HepG2 (cell line): ENCODE data around the gene EGR1. TPM values are rescaled to one million over a fixed set of nuclear protein-coding genes. Genes with fewer than 3 reads are reported as not detected.

Experiments
- RBM39 ChIP-seq: fragments of 200-400 bp; formaldehyde crosslinking; IDR thresholded peaks from one replicate; pipeline ENCODE4 v1.6.1; 2018; ENCODE audit warnings: antibody characterized with exemption, mild to moderate bottlenecking, low read depth, low read length; ENCODE audit not compliant: poor library complexity, severe bottlenecking
- ZNF891 ChIP-seq: sonication (generic); formaldehyde crosslinking; IDR thresholded peaks from 2 replicates; pipeline ENCODE4 v1.5.0; 2020; ENCODE audit warnings: mild to moderate bottlenecking, missing genetic modification reagents
- polyA plus RNA-seq, 8 experiments: library from polyadenylated mRNA; depleted of rRNA in 3 of 8; stranded (reverse) in 7 of 8; unstranded in 1 of 8; fragments of >200 nt; fragmentation: Illumina TruSeq in 4 of 8; extraction: Trizol in 4 of 8; gene quantifications; 2 replicates each; pipeline versions ENCODE4 v1.2.1 to v1.2.3, GENCODE V29; 2011 to 2016; ENCODE audit warnings: low read depth in 4 of 8, missing spikeins in 1 of 8, mixed read lengths in 1 of 8; ENCODE audit not compliant: insufficient read depth in 1 of 8
- total RNA-seq, 5 experiments: library from RNA; depleted of rRNA; stranded (reverse); fragments of >200 nt; fragmentation: Illumina TruSeq; extraction: Trizol; gene quantifications; 2 replicates each; pipeline ENCODE4 v1.2.3, GENCODE V29; 2016; ENCODE audit warnings: low read depth in 1 of 5
- TF ChIP-seq, protein P1 (sequence below): sonication (generic); formaldehyde crosslinking; IDR thresholded peaks from 2 replicates; pipeline ENCODE4 v1.4.0; 2020; ENCODE audit warnings: missing genetic modification reagents
- TF ChIP-seq, protein P2 (sequence below): sonication (generic); formaldehyde crosslinking; conservative IDR thresholded peaks from 2 replicates; pipeline ENCODE4 v1.4.0; 2020; ENCODE audit warnings: mild to moderate bottlenecking, missing genetic modification reagents, moderate library complexity
- TF ChIP-seq, protein P3 (sequence below), 2 experiments: sonication (generic) in 1 of 2; formaldehyde crosslinking in 1 of 2; IDR thresholded peaks; 2 replicates each; pipeline versions ENCODE4 v1.4.0 to v1.6.1; 2016 to 2020; ENCODE audit warnings: borderline replicate concordance in 1 of 2, low read depth in 1 of 2, mild to moderate bottlenecking in 1 of 2, missing genetic modification reagents in 1 of 2
- TF ChIP-seq, protein P4 (sequence below): sonication (generic); formaldehyde crosslinking; IDR thresholded peaks from one replicate; pipeline ENCODE4 v1.5.1; 2020; ENCODE audit warnings: mild to moderate bottlenecking, missing genetic modification reagents; ENCODE audit errors: not compliant biosample characterization

Gene EGR1
- total and polyA plus RNA-seq, 2 of the 13 experiments (the other 11 are each of a cell fraction or from before 2014, with no cell fraction given): 4.1 to 4.5 TPM

DNA sequence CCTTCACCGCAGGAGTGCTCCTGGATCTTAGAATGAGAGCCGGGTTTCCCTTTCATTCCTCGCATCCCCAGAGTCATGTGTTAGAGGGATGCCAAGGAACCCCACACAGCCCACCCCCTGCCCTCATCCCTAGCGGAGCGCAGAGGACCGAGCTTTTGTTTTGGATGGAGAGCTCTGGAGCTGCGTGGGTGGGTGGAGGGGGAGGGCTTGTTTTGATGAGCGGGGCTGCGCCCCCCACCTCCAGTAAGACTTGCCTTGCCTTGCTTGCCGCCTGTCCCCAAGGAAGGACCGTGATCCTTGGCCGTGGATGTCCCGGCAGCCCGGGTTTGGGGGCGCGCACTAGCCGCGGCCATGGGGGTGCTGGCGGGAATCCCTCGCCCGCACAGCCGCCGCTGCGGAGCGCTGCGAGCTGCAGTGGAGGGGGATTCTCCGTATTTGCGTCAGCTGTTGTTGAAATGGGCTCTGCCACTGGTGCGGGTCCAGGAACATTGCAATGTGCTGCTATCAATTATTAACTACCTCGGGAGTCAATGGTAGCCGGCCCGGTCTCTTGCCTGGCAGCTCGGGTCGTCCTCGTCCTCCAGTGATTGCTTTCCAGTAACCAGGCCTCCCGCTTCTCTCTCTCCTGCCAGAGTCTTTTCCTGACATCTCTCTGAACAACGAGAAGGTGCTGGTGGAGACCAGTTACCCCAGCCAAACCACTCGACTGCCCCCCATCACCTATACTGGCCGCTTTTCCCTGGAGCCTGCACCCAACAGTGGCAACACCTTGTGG is 1.0 kb downstream of the EGR1 start (continued):
- TF ChIP-seq, protein P1, sequence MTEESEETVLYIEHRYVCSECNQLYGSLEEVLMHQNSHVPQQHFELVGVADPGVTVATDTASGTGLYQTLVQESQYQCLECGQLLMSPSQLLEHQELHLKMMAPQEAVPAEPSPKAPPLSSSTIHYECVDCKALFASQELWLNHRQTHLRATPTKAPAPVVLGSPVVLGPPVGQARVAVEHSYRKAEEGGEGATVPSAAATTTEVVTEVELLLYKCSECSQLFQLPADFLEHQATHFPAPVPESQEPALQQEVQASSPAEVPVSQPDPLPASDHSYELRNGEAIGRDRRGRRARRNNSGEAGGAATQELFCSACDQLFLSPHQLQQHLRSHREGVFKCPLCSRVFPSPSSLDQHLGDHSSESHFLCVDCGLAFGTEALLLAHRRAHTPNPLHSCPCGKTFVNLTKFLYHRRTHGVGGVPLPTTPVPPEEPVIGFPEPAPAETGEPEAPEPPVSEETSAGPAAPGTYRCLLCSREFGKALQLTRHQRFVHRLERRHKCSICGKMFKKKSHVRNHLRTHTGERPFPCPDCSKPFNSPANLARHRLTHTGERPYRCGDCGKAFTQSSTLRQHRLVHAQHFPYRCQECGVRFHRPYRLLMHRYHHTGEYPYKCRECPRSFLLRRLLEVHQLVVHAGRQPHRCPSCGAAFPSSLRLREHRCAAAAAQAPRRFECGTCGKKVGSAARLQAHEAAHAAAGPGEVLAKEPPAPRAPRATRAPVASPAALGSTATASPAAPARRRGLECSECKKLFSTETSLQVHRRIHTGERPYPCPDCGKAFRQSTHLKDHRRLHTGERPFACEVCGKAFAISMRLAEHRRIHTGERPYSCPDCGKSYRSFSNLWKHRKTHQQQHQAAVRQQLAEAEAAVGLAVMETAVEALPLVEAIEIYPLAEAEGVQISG (CRISPR knock-in tag): 0 out of 2 replicates have a peak, but pooled peaks have one; percentile 37
- TF ChIP-seq, protein P2, sequence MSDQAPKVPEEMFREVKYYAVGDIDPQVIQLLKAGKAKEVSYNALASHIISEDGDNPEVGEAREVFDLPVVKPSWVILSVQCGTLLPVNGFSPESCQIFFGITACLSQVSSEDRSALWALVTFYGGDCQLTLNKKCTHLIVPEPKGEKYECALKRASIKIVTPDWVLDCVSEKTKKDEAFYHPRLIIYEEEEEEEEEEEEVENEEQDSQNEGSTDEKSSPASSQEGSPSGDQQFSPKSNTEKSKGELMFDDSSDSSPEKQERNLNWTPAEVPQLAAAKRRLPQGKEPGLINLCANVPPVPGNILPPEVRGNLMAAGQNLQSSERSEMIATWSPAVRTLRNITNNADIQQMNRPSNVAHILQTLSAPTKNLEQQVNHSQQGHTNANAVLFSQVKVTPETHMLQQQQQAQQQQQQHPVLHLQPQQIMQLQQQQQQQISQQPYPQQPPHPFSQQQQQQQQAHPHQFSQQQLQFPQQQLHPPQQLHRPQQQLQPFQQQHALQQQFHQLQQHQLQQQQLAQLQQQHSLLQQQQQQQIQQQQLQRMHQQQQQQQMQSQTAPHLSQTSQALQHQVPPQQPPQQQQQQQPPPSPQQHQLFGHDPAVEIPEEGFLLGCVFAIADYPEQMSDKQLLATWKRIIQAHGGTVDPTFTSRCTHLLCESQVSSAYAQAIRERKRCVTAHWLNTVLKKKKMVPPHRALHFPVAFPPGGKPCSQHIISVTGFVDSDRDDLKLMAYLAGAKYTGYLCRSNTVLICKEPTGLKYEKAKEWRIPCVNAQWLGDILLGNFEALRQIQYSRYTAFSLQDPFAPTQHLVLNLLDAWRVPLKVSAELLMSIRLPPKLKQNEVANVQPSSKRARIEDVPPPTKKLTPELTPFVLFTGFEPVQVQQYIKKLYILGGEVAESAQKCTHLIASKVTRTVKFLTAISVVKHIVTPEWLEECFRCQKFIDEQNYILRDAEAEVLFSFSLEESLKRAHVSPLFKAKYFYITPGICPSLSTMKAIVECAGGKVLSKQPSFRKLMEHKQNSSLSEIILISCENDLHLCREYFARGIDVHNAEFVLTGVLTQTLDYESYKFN (CRISPR knock-in tag): peak; percentile 35
- TF ChIP-seq, protein P3, sequence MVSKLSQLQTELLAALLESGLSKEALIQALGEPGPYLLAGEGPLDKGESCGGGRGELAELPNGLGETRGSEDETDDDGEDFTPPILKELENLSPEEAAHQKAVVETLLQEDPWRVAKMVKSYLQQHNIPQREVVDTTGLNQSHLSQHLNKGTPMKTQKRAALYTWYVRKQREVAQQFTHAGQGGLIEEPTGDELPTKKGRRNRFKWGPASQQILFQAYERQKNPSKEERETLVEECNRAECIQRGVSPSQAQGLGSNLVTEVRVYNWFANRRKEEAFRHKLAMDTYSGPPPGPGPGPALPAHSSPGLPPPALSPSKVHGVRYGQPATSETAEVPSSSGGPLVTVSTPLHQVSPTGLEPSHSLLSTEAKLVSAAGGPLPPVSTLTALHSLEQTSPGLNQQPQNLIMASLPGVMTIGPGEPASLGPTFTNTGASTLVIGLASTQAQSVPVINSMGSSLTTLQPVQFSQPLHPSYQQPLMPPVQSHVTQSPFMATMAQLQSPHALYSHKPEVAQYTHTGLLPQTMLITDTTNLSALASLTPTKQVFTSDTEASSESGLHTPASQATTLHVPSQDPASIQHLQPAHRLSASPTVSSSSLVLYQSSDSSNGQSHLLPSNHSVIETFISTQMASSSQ (IDR thresholded peaks at IDR 0.05; ENCODE audit: low read depth): peak; percentile 87
- TF ChIP-seq, protein P3 (CRISPR knock-in tag; IDR thresholded peaks at IDR 0.05; ENCODE audit: borderline replicate concordance): peak; percentile 95
- TF ChIP-seq ZNF891 (CRISPR knock-in tag) (peak; percentile 43; the same call in 1 of the 2 replicates), RBM39 (peak; percentile 65)
- TF ChIP-seq, protein P4, sequence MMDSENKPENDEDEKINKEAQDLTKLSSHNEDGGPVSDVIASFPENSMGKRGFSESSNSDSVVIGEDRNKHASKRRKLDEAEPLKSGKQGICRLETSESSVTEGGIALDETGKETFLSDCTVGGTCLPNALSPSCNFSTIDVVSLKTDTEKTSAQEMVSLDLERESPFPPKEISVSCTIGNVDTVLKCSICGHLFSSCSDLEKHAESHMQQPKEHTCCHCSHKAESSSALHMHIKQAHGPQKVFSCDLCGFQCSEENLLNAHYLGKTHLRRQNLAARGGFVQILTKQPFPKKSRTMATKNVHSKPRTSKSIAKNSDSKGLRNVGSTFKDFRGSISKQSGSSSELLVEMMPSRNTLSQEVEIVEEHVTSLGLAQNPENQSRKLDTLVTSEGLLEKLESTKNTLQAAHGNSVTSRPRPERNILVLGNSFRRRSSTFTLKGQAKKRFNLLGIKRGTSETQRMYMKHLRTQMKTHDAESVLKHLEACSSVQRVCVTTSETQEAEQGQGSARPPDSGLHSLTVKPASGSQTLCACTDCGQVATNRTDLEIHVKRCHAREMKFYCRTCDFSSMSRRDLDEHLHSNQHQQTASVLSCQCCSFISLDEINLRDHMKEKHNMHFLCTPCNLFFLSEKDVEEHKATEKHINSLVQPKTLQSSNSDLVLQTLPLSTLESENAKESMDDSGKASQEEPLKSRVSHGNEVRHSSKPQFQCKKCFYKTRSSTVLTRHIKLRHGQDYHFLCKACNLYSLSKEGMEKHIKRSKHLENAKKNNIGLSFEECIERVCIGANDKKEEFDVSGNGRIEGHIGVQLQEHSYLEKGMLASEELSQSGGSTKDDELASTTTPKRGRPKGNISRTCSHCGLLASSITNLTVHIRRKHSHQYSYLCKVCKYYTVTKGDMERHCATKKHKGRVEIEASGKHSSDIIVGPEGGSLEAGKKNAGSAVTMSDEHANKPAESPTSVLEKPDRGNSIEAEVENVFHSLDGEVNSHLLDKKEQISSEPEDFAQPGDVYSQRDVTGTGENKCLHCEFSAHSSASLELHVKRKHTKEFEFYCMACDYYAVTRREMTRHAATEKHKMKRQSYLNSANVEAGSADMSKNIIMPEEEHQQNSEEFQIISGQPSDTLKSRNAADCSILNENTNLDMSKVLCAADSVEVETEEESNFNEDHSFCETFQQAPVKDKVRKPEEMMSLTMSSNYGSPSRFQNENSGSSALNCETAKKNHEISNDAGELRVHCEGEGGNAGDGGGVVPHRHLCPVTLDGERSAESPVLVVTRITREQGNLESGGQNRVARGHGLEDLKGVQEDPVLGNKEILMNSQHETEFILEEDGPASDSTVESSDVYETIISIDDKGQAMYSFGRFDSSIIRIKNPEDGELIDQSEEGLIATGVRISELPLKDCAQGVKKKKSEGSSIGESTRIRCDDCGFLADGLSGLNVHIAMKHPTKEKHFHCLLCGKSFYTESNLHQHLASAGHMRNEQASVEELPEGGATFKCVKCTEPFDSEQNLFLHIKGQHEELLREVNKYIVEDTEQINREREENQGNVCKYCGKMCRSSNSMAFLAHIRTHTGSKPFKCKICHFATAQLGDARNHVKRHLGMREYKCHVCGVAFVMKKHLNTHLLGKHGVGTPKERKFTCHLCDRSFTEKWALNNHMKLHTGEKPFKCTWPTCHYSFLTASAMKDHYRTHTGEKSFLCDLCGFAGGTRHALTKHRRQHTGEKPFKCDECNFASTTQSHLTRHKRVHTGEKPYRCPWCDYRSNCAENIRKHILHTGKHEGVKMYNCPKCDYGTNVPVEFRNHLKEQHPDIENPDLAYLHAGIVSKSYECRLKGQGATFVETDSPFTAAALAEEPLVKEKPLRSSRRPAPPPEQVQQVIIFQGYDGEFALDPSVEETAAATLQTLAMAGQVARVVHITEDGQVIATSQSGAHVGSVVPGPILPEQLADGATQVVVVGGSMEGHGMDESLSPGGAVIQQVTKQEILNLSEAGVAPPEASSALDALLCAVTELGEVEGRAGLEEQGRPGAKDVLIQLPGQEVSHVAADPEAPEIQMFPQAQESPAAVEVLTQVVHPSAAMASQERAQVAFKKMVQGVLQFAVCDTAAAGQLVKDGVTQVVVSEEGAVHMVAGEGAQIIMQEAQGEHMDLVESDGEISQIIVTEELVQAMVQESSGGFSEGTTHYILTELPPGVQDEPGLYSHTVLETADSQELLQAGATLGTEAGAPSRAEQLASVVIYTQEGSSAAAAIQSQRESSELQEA (CRISPR knock-in tag): peak; percentile 20
